ENCODE measurements around the gene TPD52L1. TPM values are rescaled to one million over a fixed set of nuclear protein-coding genes. Genes with fewer than 3 reads are reported as not detected.

TPD52L1 gene
- total and polyA plus RNA-seq, 2 of the 13 experiments (the other 11 are each of a cell fraction or from before 2014, with no cell fraction given) = 0.49 to 0.53 TPM

- TF ChIP-seq SRF (IDR thresholded peaks at IDR 0.05; ENCODE audit: low read depth, low read length) = no peak
- TF ChIP-seq ZNF782 (CRISPR knock-in tag; IDR thresholded peaks at IDR 0.05; ENCODE audit: borderline replicate concordance) = peak; percentile 89
- TF ChIP-seq ZNF747 (CRISPR knock-in tag; IDR thresholded peaks at IDR 0.05; ENCODE audit: borderline replicate concordance) = peak; percentile 89; the same call in 1 of the 2 replicates
- TF ChIP-seq ZBTB20 (CRISPR knock-in tag; IDR thresholded peaks at IDR 0.05; ENCODE audit: borderline replicate concordance, low read depth) = peak; percentile 68; the same call in 1 of the 2 replicates
- peak; percentile 89 for TF ChIP-seq ZNF232 (CRISPR knock-in tag; IDR thresholded peaks at IDR 0.05; ENCODE audit: borderline replicate concordance)
- TF ChIP-seq ZNF124 (CRISPR knock-in tag; IDR thresholded peaks at IDR 0.05) = peak; percentile 93
- TF ChIP-seq ZNF280D (CRISPR knock-in tag; IDR thresholded peaks at IDR 0.05) = no peak
- peak; percentile 85 for TF ChIP-seq HOXA3 (CRISPR knock-in tag; IDR thresholded peaks at IDR 0.05)
- peak; percentile 63; the same call in 1 of the 2 replicates for TF ChIP-seq FUBP1 (CRISPR knock-in tag; IDR thresholded peaks at IDR 0.05; ENCODE audit: borderline replicate concordance)
- peak; percentile 87 for TF ChIP-seq ARNTL (CRISPR knock-in tag; IDR thresholded peaks at IDR 0.05)
- TF ChIP-seq ZNF800 (CRISPR knock-in tag; IDR thresholded peaks at IDR 0.05) = peak; percentile 87
- 0 out of 2 replicates have a peak, but pooled peaks have one; percentile 60 for TF ChIP-seq NFATC3 (CRISPR knock-in tag; IDR thresholded peaks at IDR 0.05)
- 0 out of 2 replicates have a peak, but pooled peaks have one; percentile 62 for TF ChIP-seq ATF2 (CRISPR knock-in tag; IDR thresholded peaks at IDR 0.05)
- peak; percentile 81; the same call in 1 of the 2 replicates for TF ChIP-seq IKZF5 (CRISPR knock-in tag; IDR thresholded peaks at IDR 0.05)
- TF ChIP-seq GZF1 (CRISPR knock-in tag; IDR thresholded peaks at IDR 0.05) = peak; percentile 55; the same call in 1 of the 2 replicates
- no peak for TF ChIP-seq ZNF652 (CRISPR knock-in tag; IDR thresholded peaks at IDR 0.05; ENCODE audit: borderline replicate concordance, low read depth)
- TF ChIP-seq SMAD1 (CRISPR knock-in tag; IDR thresholded peaks at IDR 0.05; ENCODE audit: borderline replicate concordance, low read depth) = peak; percentile 96; the same call in 1 of the 2 replicates
- peak; percentile 63; the same call in 1 of the 2 replicates for TF ChIP-seq RXRB (CRISPR knock-in tag; IDR thresholded peaks at IDR 0.05; ENCODE audit: borderline replicate concordance)
Observed at GRCh38 chr6:125301435-125302391, 148.1 kb downstream of the TPD52L1 start, which contains the start of gene HDDC2 (continued).
